Mucosa of descending colon (tissue), 3 donors: ENCODE results near the gene COBL. TPM values are rescaled to one million over a fixed set of nuclear protein-coding genes. Genes with fewer than 3 reads are reported as not detected.

Experiments used
- ATAC-seq: fragments of 200-7000 bp; cut with Tn5 transposase; one replicate; pipeline ENCODE4 v1.9.1; 2020; ENCODE audit warnings: mild to moderate bottlenecking, moderate library complexity
- DNase-seq, 3 donors: peaks; one replicate each; pipeline ENCODE4 v3.0.0-alpha.2; 2020
- H3K36me3 ChIP-seq: fragments of 200-600 bp; one replicate; pipeline ENCODE4 v1.8.0; 2021; ENCODE audit warnings: low read depth, mild to moderate bottlenecking
- H3K4me1 ChIP-seq: fragments of 200-600 bp; one replicate; pipeline ENCODE4 v1.8.0; 2021; ENCODE audit warnings: low read depth, mild to moderate bottlenecking
- H3K4me3 ChIP-seq: fragments of 200-600 bp; one replicate; pipeline ENCODE4 v1.8.0; 2021; ENCODE audit warnings: mild to moderate bottlenecking
- H3K9me3 ChIP-seq: fragments of 200-600 bp; one replicate; pipeline ENCODE4 v1.8.0; 2021; ENCODE audit warnings: mild to moderate bottlenecking
- intact Hi-C, 2 donors: fragments of 100-400 bp; cut with DNase I in 1 of 2; cut with micrococcal nuclease in 1 of 2; formaldehyde crosslinking; loops; one replicate each; pipeline versions ENCODE4 v1.11.0 to v1.11.1; 2022; cut with DNase I, micrococcal nuclease
- total RNA-seq, 3 donors: library from RNA; stranded (reverse); fragmentation: NEBNext Ultra II Directional in 2 of 3; extraction: Animal tissue kit (Norgen Biotek cat#: 25700) in 2 of 3; gene quantifications; one replicate each; pipeline versions ENCODE4 v1.2.1 to v1.2.4, GENCODE V29; 2021 to 2023
- TF ChIP-seq, protein P1 (sequence below): fragments of 200-600 bp; IDR thresholded peaks from one replicate; pipeline ENCODE4 v1.8.0; 2022; ENCODE audit warnings: antibody characterized with exemption, mild to moderate bottlenecking
- donor health status: DM: no; HTN: no; CAD: no; lungs with moderate emphysema.
- donor health status: DM: no; HTN: no; CAD: no.
- donor health status: DM: no; HTN: yes; CAD: no.

COBL gene
- total RNA-seq, 3 donors from 2014 or later: 48.6 to 91.8 (median 56.6) TPM

DNA sequence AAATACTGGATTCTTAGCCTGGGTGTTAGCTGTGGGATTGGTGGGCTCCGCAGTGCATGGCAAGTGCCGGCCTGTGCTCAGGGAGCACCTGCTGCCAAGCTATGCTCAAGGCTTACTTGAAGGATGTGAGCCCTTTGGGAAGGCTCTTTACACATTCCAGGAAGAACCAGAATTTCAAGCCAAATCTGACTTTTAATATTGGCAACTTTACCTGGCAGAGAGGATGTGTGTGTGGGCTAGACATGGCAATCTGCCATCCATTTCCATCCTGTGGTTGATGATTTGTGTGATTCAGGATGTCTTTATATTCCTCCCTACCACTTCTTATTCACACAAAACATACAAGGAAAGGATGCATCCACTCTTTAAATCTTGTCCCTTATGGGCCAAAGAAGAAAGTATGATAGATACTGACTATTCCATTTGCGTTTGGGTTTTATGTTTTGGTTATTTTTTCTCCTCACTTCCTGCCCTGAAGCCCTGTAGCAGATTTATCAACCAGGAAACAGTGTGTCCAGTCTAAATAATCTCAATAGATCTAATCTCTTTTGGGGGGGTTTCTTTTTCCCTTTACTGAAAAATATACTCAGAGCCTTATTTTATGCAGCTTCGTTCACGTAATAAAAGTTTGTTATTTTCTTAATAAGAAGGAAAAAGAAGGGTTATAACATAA, 247.1 kb downstream of the COBL start:
- TF ChIP-seq, protein P1, sequence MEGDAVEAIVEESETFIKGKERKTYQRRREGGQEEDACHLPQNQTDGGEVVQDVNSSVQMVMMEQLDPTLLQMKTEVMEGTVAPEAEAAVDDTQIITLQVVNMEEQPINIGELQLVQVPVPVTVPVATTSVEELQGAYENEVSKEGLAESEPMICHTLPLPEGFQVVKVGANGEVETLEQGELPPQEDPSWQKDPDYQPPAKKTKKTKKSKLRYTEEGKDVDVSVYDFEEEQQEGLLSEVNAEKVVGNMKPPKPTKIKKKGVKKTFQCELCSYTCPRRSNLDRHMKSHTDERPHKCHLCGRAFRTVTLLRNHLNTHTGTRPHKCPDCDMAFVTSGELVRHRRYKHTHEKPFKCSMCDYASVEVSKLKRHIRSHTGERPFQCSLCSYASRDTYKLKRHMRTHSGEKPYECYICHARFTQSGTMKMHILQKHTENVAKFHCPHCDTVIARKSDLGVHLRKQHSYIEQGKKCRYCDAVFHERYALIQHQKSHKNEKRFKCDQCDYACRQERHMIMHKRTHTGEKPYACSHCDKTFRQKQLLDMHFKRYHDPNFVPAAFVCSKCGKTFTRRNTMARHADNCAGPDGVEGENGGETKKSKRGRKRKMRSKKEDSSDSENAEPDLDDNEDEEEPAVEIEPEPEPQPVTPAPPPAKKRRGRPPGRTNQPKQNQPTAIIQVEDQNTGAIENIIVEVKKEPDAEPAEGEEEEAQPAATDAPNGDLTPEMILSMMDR: no peak
- intact Hi-C loops: no loop called here
- DNase-seq: no peak
- Histone ChIP-seq H3K4me3 (no peak overlapping the region), H3K9me3 (no peaks in the 10 kb centered on the region), H3K4me1 (peaks cover 11% of the 10 kb centered on the region), H3K36me3 (no peaks in the 10 kb centered on the region)
- no peak for ATAC-seq

GRCh38 chr7:51068401-51068800, 248.2 kb downstream of the COBL start:
- no peak for ATAC-seq

GRCh38 chr7:51067757-51068156, 248.9 kb downstream of the COBL start:
- Histone ChIP-seq H3K9me3 (no peaks in the 10 kb centered on the region), H3K4me1 (peaks cover 11% of the 10 kb centered on the region), H3K4me3 (no peak overlapping the region), H3K36me3 (no peaks in the 10 kb centered on the region)
- intact Hi-C loops: no loop called here
- TF ChIP-seq, protein P1: peak; percentile 12
- DNase-seq (peak in 1 of 3 donors; percentile 88), ATAC-seq (peak; percentile 52)

More at GRCh38 chr7:51068401-51068800, 248.2 kb downstream of the COBL start:
- intact Hi-C loops: no loop called here
- Histone ChIP-seq H3K36me3 (no peaks in the 10 kb centered on the region), H3K4me3 (no peak overlapping the region), H3K9me3 (no peaks in the 10 kb centered on the region), H3K4me1 (peaks cover 11% of the 10 kb centered on the region)
- DNase-seq: no peak
- TF ChIP-seq, protein P1: no peak

- no peak for ATAC-seq
- Histone ChIP-seq H3K4me3 (no peak overlapping the region), H3K36me3 (no peaks in the 10 kb centered on the region), H3K9me3 (no peaks in the 10 kb centered on the region), H3K4me1 (peaks cover 11% of the 10 kb centered on the region)
- TF ChIP-seq, protein P1: no peak
- intact Hi-C loops: no loop called here
- no peak for DNase-seq
These were observed 249.4 kb downstream of the COBL start for GRCh38 chr7:51067258-51067657.

- intact Hi-C loops: no loop called here
- Histone ChIP-seq H3K9me3 (no peaks in the 10 kb centered on the region), H3K4me3 (no peak overlapping the region), H3K4me1 (peaks cover 11% of the 10 kb centered on the region), H3K36me3 (no peaks in the 10 kb centered on the region)
- ATAC-seq: peak; percentile 84
- TF ChIP-seq, protein P1: no peak
- DNase-seq: peak in 1 of 3 donors; percentile 21
These were observed 250.2 kb downstream of the COBL start for GRCh38 chr7:51066405-51066882.
